HepG2 (cell line): ENCODE measurements around the gene C1orf35. TPM values are rescaled to one million over a fixed set of nuclear protein-coding genes. Genes with fewer than 3 reads are reported as not detected.

Source experiments
- ARID2 ChIP-seq: sonication (generic); formaldehyde crosslinking; IDR thresholded peaks from 2 replicates; pipeline ENCODE4 v1.8.1; 2022; ENCODE audit warnings: mild to moderate bottlenecking, missing genetic modification reagents, borderline replicate concordance
- HNF4A ChIP-seq: sonication (generic); formaldehyde crosslinking; IDR thresholded peaks from 2 replicates; pipeline ENCODE4 v1.4.0; 2020; ENCODE audit warnings: missing genetic modification reagents
- MIXL1 ChIP-seq: IDR thresholded peaks from 2 replicates; pipeline ENCODE4 v1.6.1; 2016
- NFAT5 ChIP-seq: sonication (generic); formaldehyde crosslinking; IDR thresholded peaks from 2 replicates; pipeline ENCODE4 v1.4.0; 2020; ENCODE audit warnings: missing genetic modification reagents
- RAD21 ChIP-seq: fragments of 450-650 bp; formaldehyde crosslinking; IDR thresholded peaks from 2 replicates; pipeline ENCODE4 v1.5.0; 2020; ENCODE audit warnings: mild to moderate bottlenecking
- RNF219 ChIP-seq: sonication (generic); formaldehyde crosslinking; IDR thresholded peaks from 2 replicates; pipeline ENCODE4 v1.5.0; 2020; ENCODE audit warnings: mild to moderate bottlenecking, missing genetic modification reagents
- RORA ChIP-seq: sonication (generic); formaldehyde crosslinking; IDR thresholded peaks from 2 replicates; pipeline ENCODE4 v1.5.0; 2020; ENCODE audit warnings: mild to moderate bottlenecking, missing genetic modification reagents, moderate library complexity
- SAFB2 ChIP-seq: sonication (generic); formaldehyde crosslinking; IDR thresholded peaks from 2 replicates; pipeline ENCODE4 v1.5.1; 2020; ENCODE audit warnings: missing genetic modification reagents, low read depth, mild to moderate bottlenecking, borderline replicate concordance
- SSRP1 ChIP-seq: IDR thresholded peaks from 2 replicates; pipeline ENCODE4 v1.6.1; 2016; ENCODE audit warnings: control low read depth
- TAF15 ChIP-seq: fragments of 200-400 bp; formaldehyde crosslinking; IDR thresholded peaks from one replicate; pipeline ENCODE4 v1.6.1; 2018; ENCODE audit warnings: mild to moderate bottlenecking, low read depth, low read length; ENCODE audit not compliant: poor library complexity, severe bottlenecking
- TEF ChIP-seq: sonication (generic); formaldehyde crosslinking; IDR thresholded peaks from 2 replicates; pipeline ENCODE4 v1.5.0; 2020; ENCODE audit warnings: missing genetic modification reagents
- USF2 ChIP-seq, 2 experiments: sonication (generic) in 1 of 2; formaldehyde crosslinking in 1 of 2; IDR thresholded peaks; 2 replicates each; pipeline versions ENCODE4 v1.5.1 to v1.6.1; 2011 to 2020; ENCODE audit warnings: borderline replicate concordance in 1 of 2, low read depth in 1 of 2, low read length in 1 of 2, mild to moderate bottlenecking in 1 of 2, missing genetic modification reagents in 1 of 2, moderate library complexity in 1 of 2
- ZFY ChIP-seq: sonication (generic); formaldehyde crosslinking; IDR thresholded peaks from 2 replicates; pipeline ENCODE4 v1.4.0; 2020; ENCODE audit warnings: missing genetic modification reagents
- ZNF3 ChIP-seq: IDR thresholded peaks from 2 replicates; pipeline ENCODE4 v1.7.0; 2017; ENCODE audit warnings: inconsistent platforms
- ZNF326 ChIP-seq: sonication (generic); formaldehyde crosslinking; IDR thresholded peaks from 2 replicates; pipeline ENCODE4 v1.4.0; 2020; ENCODE audit warnings: missing genetic modification reagents, borderline replicate concordance
- ZNF414 ChIP-seq: sonication (generic); formaldehyde crosslinking; IDR thresholded peaks from 2 replicates; pipeline ENCODE4 v1.5.0; 2020; ENCODE audit warnings: missing genetic modification reagents
- ZNF629 ChIP-seq: sonication (generic); formaldehyde crosslinking; conservative IDR thresholded peaks from 2 replicates; pipeline ENCODE4 v1.5.0; 2020; ENCODE audit warnings: missing genetic modification reagents
- polyA plus RNA-seq, 8 experiments: library from polyadenylated mRNA; depleted of rRNA in 3 of 8; stranded (reverse) in 7 of 8; unstranded in 1 of 8; fragments of >200 nt; fragmentation: Illumina TruSeq in 4 of 8; extraction: Trizol in 4 of 8; gene quantifications; 2 replicates each; pipeline versions ENCODE4 v1.2.1 to v1.2.3, GENCODE V29; 2011 to 2016; ENCODE audit warnings: low read depth in 4 of 8, missing spikeins in 1 of 8, mixed read lengths in 1 of 8; ENCODE audit not compliant: insufficient read depth in 1 of 8
- total RNA-seq, 5 experiments: library from RNA; depleted of rRNA; stranded (reverse); fragments of >200 nt; fragmentation: Illumina TruSeq; extraction: Trizol; gene quantifications; 2 replicates each; pipeline ENCODE4 v1.2.3, GENCODE V29; 2016; ENCODE audit warnings: low read depth in 1 of 5

The C1orf35 gene
- total and polyA plus RNA-seq, 2 of the 13 experiments (the other 11 are each of a cell fraction or from before 2014, with no cell fraction given): 8.1 to 19.3 TPM

GRCh38 chr1:228109073-228109961 lies 6.2 kb upstream of the C1orf35 start, which contains the start of gene MRPL55 (continued):
- no peak for TF ChIP-seq TEF
- no peak for TF ChIP-seq NFAT5 (CRISPR knock-in tag)
- no peak for TF ChIP-seq SSRP1 (CRISPR knock-in tag)
- peak; percentile 86 for TF ChIP-seq TAF15
- TF ChIP-seq ZNF629 (CRISPR knock-in tag): no peak
- TF ChIP-seq ZNF3 (CRISPR knock-in tag): no peak
- no peak for TF ChIP-seq USF2 (IDR thresholded peaks at IDR 0.05; ENCODE audit: low read depth, low read length)
- no peak for TF ChIP-seq USF2 (CRISPR knock-in tag; IDR thresholded peaks at IDR 0.05; ENCODE audit: borderline replicate concordance)
- TF ChIP-seq HNF4A (CRISPR knock-in tag): peak; percentile 76
- peak; percentile 67; the same call in 1 of the 2 replicates for TF ChIP-seq ZNF414 (CRISPR knock-in tag)
- TF ChIP-seq ARID2: no peak
- TF ChIP-seq ZNF326 (CRISPR knock-in tag): no peak
- no peak for TF ChIP-seq RAD21 (CRISPR knock-in tag)
- TF ChIP-seq MIXL1: 0 out of 2 replicates have a peak, but pooled peaks have one; percentile 29
- peak; percentile 80; the same call in 1 of the 2 replicates for TF ChIP-seq ZFY (CRISPR knock-in tag)
- TF ChIP-seq SAFB2 (CRISPR knock-in tag): 0 out of 2 replicates have a peak, but pooled peaks have one; percentile 49
- 0 out of 2 replicates have a peak, but pooled peaks have one; percentile 6 for TF ChIP-seq RNF219 (CRISPR knock-in tag)
- no peak for TF ChIP-seq RORA
